Spleen (tissue), 7 donors: ENCODE measurements around the gene GPR27.

ENCODE experiments used
- CTCF ChIP-seq, 11 experiments: fragments of 200-600 bp in 7 of 11; fragments of 450-650 bp in 4 of 11; sonication (generic) in 4 of 11; IDR thresholded peaks in 8 of 11; conservative IDR thresholded peaks in 3 of 11; 1 replicate in 7 of 11; 2 replicates in 4 of 11; pipeline versions ENCODE4 v1.4.0 to v1.8.0; 2016 to 2021; ENCODE audit warnings: antibody characterized with exemption in 11 of 11, inconsistent platforms in 4 of 11, mild to moderate bottlenecking in 1 of 11
- POLR2AphosphoS5 ChIP-seq, 3 donors: sonication (generic); formaldehyde crosslinking; IDR thresholded peaks; one replicate each; pipeline ENCODE4 v1.5.1; 2017; ENCODE audit warnings: antibody characterized with exemption in 3 of 3
- donor health status: DM: no; HTN: no; CAD: no; lungs with moderate emphysema.
- donor health status: DM: no; HTN: no; CAD: no.
- donor health status: DM: no; HTN: no; CAD: no.

GRCh38 chr3:71778353-71778752 lies 24.7 kb downstream of the GPR27 start:
- TF ChIP-seq POLR2AphosphoS5 (IDR thresholded peaks at IDR 0.05) (no peak), CTCF (IDR thresholded peaks at IDR 0.05 in 8 of 11, conservative IDR thresholded peaks at IDR 0.05 in 3 of 11) (no peak)
